HepG2 (cell line): ENCODE data around the gene EPB41L1. TPM values are rescaled to one million over a fixed set of nuclear protein-coding genes. Genes with fewer than 3 reads are reported as not detected.

ENCODE experiments used
- ATAC-seq: fragments of 200-7000 bp; cut with Tn5 transposase; 3 replicates; pipeline ENCODE4 v1.9.1; 2020; ENCODE audit warnings: mild to moderate bottlenecking, moderate library complexity
- BruUV-seq: library from RNA; stranded (reverse); fragments of 400-500 nt; replicated peaks from 2 replicates; lab custom pipeline; 2021; lab: Mats Ljungman, UMichigan
- CTCF ChIA-PET: fragments of 300-600 bp; formaldehyde crosslinking; extraction: SDS; loops from one replicate; lab custom pipeline; 2021; ENCODE audit warnings: low total read pairs, inconsistent platforms, low intra/inter-chr PET ratio; lab: Yijun Ruan, JAX
- POLR2A ChIA-PET: fragments of 350-600 bp; sonication (Branson Sonifier 250); formaldehyde crosslinking; loops from one replicate; lab custom pipeline; 2020; ENCODE audit warnings: antibody characterized with exemption, inconsistent platforms; lab: Yijun Ruan, JAX
- DNase-seq: peaks from one replicate; pipeline ENCODE4 v3.0.0-alpha.2; 2015; ENCODE audit warnings: low spot score
- FAIRE-seq: peaks from 3 replicates; lab custom pipeline; 2011; peaks lifted over from hg19 to GRCh38; lab: Jason Lieb, UNC
- H2AFZ ChIP-seq: one replicate; pipeline ENCODE4 v1.6.1; 2011; ENCODE audit warnings: low read length, inconsistent platforms
- H3K27ac ChIP-seq: fragments of 300-600 bp; 3 replicates; pipeline ENCODE4 v1.8.0; 2011; ENCODE audit warnings: mixed run types, mild to moderate bottlenecking, mixed read lengths, low read length, inconsistent platforms; ENCODE audit not compliant: insufficient read depth; ENCODE audit errors: extremely low read length
- H3K27me3 ChIP-seq, 2 experiments: fragments of 200-600 bp in 1 of 2; 2 replicates in 1 of 2; 3 replicates in 1 of 2; pipeline versions ENCODE4 v1.6.0 to v1.8.0; 2011; ENCODE audit warnings: low read length in 2 of 2, mild to moderate bottlenecking in 2 of 2, moderate library complexity in 2 of 2, inconsistent platforms in 1 of 2; ENCODE audit not compliant: insufficient read depth in 2 of 2, control insufficient read depth in 1 of 2
- H3K36me3 ChIP-seq, 2 experiments: fragments of 200-600 bp in 1 of 2; replicated peaks in 1 of 2; 2 replicates in 1 of 2; 3 replicates in 1 of 2; pipeline versions ENCODE4 v1.5.1 to v1.8.0; 2011; ENCODE audit warnings: low read length in 2 of 2, inconsistent platforms in 1 of 2; ENCODE audit not compliant: insufficient read depth in 2 of 2, control insufficient read depth in 1 of 2
- H3K4me1 ChIP-seq: 2 replicates; pipeline ENCODE4 v1.5.1; 2012; ENCODE audit warnings: low read length, inconsistent platforms; ENCODE audit not compliant: insufficient read depth
- H3K4me2 ChIP-seq: 2 replicates; pipeline ENCODE4 v1.6.0; 2011; ENCODE audit warnings: low read depth, low read length, inconsistent platforms
- H3K4me3 ChIP-seq, 3 experiments: fragments of 200-600 bp in 1 of 3; sonication (generic), shearing (Covaris generic) in 1 of 3; replicated peaks in 1 of 3; 2 replicates each; pipeline ENCODE4 v1.5.1; 2011 to 2016; ENCODE audit warnings: low read length in 3 of 3, inconsistent platforms in 2 of 3, low read depth in 2 of 3, mild to moderate bottlenecking in 2 of 3, control low read depth in 1 of 3, mixed read lengths in 1 of 3; ENCODE audit not compliant: insufficient read depth in 1 of 3
- H3K79me2 ChIP-seq: one replicate; pipeline ENCODE4 v1.6.1; 2011; ENCODE audit warnings: low read length, inconsistent platforms; ENCODE audit not compliant: insufficient read depth
- H3K9ac ChIP-seq: 2 replicates; pipeline ENCODE4 v1.6.0; 2011; ENCODE audit warnings: mild to moderate bottlenecking, low read depth, low read length, inconsistent platforms; ENCODE audit not compliant: insufficient read depth
- H3K9me3 ChIP-seq: 2 replicates; pipeline ENCODE4 v1.5.1; 2012; ENCODE audit warnings: mild to moderate bottlenecking, low read length
- H4K20me1 ChIP-seq: 2 replicates; pipeline ENCODE4 v1.6.0; 2011; ENCODE audit warnings: inconsistent platforms, mild to moderate bottlenecking, low read length, moderate library complexity; ENCODE audit not compliant: insufficient read depth
- ADNP ChIP-seq: sonication (generic); formaldehyde crosslinking; IDR thresholded peaks from 2 replicates; pipeline ENCODE4 v1.4.0; 2020; ENCODE audit warnings: missing genetic modification reagents
- ATF7-NPFF ChIP-seq: sonication (generic); formaldehyde crosslinking; IDR thresholded peaks from 2 replicates; pipeline ENCODE4 v1.8.1; 2023; ENCODE audit warnings: mild to moderate bottlenecking, low read depth, missing genetic modification reagents, moderate library complexity
- BHLHE40 ChIP-seq: IDR thresholded peaks from 2 replicates; pipeline ENCODE4 v1.6.1; 2011; ENCODE audit warnings: low read length, improper control_type of control experiment
- EZH2 ChIP-seq: conservative IDR thresholded peaks from 2 replicates; pipeline ENCODE4 v1.6.1; 2012; ENCODE audit warnings: mild to moderate bottlenecking, low read depth, low read length, moderate library complexity
- ZBTB3 ChIP-seq: sonication (generic); formaldehyde crosslinking; IDR thresholded peaks from 2 replicates; pipeline ENCODE4 v1.4.0; 2020; ENCODE audit warnings: low read depth, mild to moderate bottlenecking, moderate library complexity, missing genetic modification reagents, borderline replicate concordance
- ZBTB7B ChIP-seq: sonication (generic); formaldehyde crosslinking; IDR thresholded peaks from 2 replicates; pipeline ENCODE4 v1.4.0; 2020; ENCODE audit warnings: missing genetic modification reagents
- ZFP91 ChIP-seq: sonication (generic); formaldehyde crosslinking; IDR thresholded peaks from 2 replicates; pipeline ENCODE4 v1.9.0; 2022; ENCODE audit warnings: missing genetic modification reagents, mild to moderate bottlenecking, borderline replicate concordance
- ZNF121 ChIP-seq: sonication (generic); formaldehyde crosslinking; IDR thresholded peaks from 2 replicates; pipeline ENCODE4 v1.5.0; 2020; ENCODE audit warnings: mild to moderate bottlenecking, missing genetic modification reagents
- ZNF652 ChIP-seq: IDR thresholded peaks from 2 replicates; pipeline ENCODE4 v1.6.1; 2016; ENCODE audit warnings: low read depth, borderline replicate concordance
- ZSCAN12 ChIP-seq: sonication (generic); formaldehyde crosslinking; IDR thresholded peaks from 2 replicates; pipeline ENCODE4 v1.9.0; 2021; ENCODE audit warnings: mild to moderate bottlenecking, missing genetic modification reagents
- WGBS: methylation state at CpG from one replicate; pipeline ENCODE4 v1.1.6; 2017; ENCODE audit warnings: low lambda C conversion rate; 5-methylcytosine and 5-hydroxymethylcytosine counted together
- in situ Hi-C: cut with HindIII; loops from 2 replicates; pipeline ENCODE4 v1.10.0; 2017; ENCODE audit warnings: low pct_unique_long_range_greater_than_20kb; ENCODE audit not compliant: extremely low pct_ligation_motif_present
- intact Hi-C: fragments of 100-400 bp; cut with micrococcal nuclease; formaldehyde crosslinking; loops from one replicate; pipeline ENCODE4 v1.10.0; 2022; ENCODE audit not compliant: unreplicated experiment
- polyA plus RNA-seq, 8 experiments: library from polyadenylated mRNA; depleted of rRNA in 3 of 8; stranded (reverse) in 7 of 8; unstranded in 1 of 8; fragments of >200 nt; fragmentation: Illumina TruSeq in 4 of 8; extraction: Trizol in 4 of 8; gene quantifications; 2 replicates each; pipeline versions ENCODE4 v1.2.1 to v1.2.3, GENCODE V29; 2011 to 2016; ENCODE audit warnings: low read depth in 4 of 8, missing spikeins in 1 of 8, mixed read lengths in 1 of 8; ENCODE audit not compliant: insufficient read depth in 1 of 8
- total RNA-seq, 5 experiments: library from RNA; depleted of rRNA; stranded (reverse); fragments of >200 nt; fragmentation: Illumina TruSeq; extraction: Trizol; gene quantifications; 2 replicates each; pipeline ENCODE4 v1.2.3, GENCODE V29; 2016; ENCODE audit warnings: low read depth in 1 of 5
- TF ChIP-seq, protein P1 (sequence below): sonication (generic); formaldehyde crosslinking; IDR thresholded peaks from 2 replicates; pipeline ENCODE4 v1.5.0; 2020; ENCODE audit warnings: mild to moderate bottlenecking, missing genetic modification reagents
- TF ChIP-seq, protein P2 (sequence below): sonication (generic); formaldehyde crosslinking; IDR thresholded peaks from 2 replicates; pipeline ENCODE4 v1.5.0; 2020; ENCODE audit warnings: mild to moderate bottlenecking, missing genetic modification reagents
- TF ChIP-seq, protein P3 (sequence below): sonication (generic); formaldehyde crosslinking; IDR thresholded peaks from 2 replicates; pipeline ENCODE4 v1.5.1; 2020; ENCODE audit warnings: missing genetic modification reagents, mild to moderate bottlenecking, borderline replicate concordance

EPB41L1 gene
- total and polyA plus RNA-seq, 2 of the 13 experiments (the other 11 are each of a cell fraction or from before 2014, with no cell fraction given) = 16.7 to 39.0 TPM

DNA sequence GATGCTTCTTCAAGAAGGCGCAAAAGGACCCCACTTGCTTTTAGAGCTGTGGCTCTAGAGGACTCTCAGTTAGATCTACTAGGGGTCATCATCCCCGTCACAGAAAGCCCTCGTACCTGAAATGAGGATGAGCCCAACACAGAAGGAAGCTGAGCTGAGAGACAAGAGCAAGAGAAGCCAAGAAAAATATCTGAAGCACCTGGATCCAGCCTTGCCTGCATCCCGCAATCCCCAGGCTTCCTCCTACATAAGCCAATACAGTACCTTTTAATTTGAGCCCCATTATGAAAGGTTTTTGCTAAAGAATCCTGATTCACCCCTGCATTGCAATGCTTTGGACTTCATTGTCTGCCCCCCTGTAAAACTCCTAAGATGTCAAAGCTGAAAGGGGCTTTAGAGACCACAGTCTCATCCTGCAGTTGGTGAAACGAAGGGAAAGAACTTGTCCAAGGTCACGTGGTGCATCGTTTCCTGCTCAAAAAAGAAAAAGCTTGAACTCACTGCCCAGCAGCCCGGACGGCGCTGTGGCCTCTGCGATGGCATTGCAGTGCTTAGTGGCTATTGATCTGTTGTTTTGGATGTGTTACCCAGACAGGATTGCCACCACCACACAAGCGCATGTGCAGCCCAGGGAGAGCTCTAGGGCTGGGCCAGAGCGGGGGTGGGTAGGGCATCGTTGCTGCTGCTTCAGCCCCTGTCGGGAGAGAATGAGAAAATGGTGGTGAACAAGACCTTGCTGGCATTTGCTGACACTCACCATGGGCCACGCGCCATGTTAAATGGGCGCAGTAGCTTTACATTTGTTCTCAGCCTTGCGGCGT, 110.1 kb downstream of the EPB41L1 start (continued):
- TF ChIP-seq ZFP91 (CRISPR knock-in tag) (0 out of 2 replicates have a peak, but pooled peaks have one; percentile 22), ZBTB3 (CRISPR knock-in tag) (no peak), ZBTB7B (CRISPR knock-in tag) (no peak)
- TF ChIP-seq, protein P1, sequence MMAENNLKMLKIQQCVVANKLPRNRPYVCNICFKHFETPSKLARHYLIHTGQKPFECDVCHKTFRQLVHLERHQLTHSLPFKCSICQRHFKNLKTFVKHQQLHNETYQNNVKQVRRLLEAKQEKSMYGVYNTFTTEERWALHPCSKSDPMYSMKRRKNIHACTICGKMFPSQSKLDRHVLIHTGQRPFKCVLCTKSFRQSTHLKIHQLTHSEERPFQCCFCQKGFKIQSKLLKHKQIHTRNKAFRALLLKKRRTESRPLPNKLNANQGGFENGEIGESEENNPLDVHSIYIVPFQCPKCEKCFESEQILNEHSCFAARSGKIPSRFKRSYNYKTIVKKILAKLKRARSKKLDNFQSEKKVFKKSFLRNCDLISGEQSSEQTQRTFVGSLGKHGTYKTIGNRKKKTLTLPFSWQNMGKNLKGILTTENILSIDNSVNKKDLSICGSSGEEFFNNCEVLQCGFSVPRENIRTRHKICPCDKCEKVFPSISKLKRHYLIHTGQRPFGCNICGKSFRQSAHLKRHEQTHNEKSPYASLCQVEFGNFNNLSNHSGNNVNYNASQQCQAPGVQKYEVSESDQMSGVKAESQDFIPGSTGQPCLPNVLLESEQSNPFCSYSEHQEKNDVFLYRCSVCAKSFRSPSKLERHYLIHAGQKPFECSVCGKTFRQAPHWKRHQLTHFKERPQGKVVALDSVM (CRISPR knock-in tag) = no peak
- TF ChIP-seq, all 625 proteins: peak for 8

- in situ Hi-C loops (no loop called here), intact Hi-C loops (no loop called here)
- Histone ChIP-seq H3K4me1 (peaks cover 24% of the 10 kb centered on the region), H3K36me3 (no peaks in the 10 kb centered on the region), H3K79me2 (no peaks in the 10 kb centered on the region), H3K4me2 (no peak overlapping the region), H3K27ac (no peak overlapping the region), H3K9me3 (no peaks in the 10 kb centered on the region), H3K27me3 (peaks cover 7 to 68% of the 10 kb centered on the region in 2 experiments), H4K20me1 (no peaks in the 10 kb centered on the region), H2AFZ (no peak overlapping the region), H3K9ac (no peak overlapping the region), H3K4me3 (no peak overlapping the region)
- ChIA-PET POLR2A (no interaction called here), CTCF (no interaction called here)
- no peak for ATAC-seq
- DNase-seq = no peak
- 15% methylated on average over 6 of the region's 6 CpGs for WGBS
- FAIRE-seq = no peak
- BruUV-seq = no TSS peak
- no peak for TF ChIP-seq ATF7-NPFF (CRISPR knock-in tag)
- TF ChIP-seq BHLHE40 = peak; percentile 73
- TF ChIP-seq EZH2 = no peak
- TF ChIP-seq, protein P2, sequence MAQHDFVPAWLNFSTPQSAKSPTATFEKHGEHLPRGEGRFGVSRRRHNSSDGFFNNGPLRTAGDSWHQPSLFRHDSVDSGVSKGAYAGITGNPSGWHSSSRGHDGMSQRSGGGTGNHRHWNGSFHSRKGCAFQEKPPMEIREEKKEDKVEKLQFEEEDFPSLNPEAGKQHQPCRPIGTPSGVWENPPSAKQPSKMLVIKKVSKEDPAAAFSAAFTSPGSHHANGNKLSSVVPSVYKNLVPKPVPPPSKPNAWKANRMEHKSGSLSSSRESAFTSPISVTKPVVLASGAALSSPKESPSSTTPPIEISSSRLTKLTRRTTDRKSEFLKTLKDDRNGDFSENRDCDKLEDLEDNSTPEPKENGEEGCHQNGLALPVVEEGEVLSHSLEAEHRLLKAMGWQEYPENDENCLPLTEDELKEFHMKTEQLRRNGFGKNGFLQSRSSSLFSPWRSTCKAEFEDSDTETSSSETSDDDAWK (CRISPR knock-in tag) = no peak
- no peak for TF ChIP-seq ADNP (CRISPR knock-in tag)
- TF ChIP-seq, protein P3, sequence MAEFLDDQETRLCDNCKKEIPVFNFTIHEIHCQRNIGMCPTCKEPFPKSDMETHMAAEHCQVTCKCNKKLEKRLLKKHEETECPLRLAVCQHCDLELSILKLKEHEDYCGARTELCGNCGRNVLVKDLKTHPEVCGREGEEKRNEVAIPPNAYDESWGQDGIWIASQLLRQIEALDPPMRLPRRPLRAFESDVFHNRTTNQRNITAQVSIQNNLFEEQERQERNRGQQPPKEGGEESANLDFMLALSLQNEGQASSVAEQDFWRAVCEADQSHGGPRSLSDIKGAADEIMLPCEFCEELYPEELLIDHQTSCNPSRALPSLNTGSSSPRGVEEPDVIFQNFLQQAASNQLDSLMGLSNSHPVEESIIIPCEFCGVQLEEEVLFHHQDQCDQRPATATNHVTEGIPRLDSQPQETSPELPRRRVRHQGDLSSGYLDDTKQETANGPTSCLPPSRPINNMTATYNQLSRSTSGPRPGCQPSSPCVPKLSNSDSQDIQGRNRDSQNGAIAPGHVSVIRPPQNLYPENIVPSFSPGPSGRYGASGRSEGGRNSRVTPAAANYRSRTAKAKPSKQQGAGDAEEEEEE = no peak
- TF ChIP-seq ZNF652 (CRISPR knock-in tag) = no peak
- TF ChIP-seq ZNF121 = no peak
- TF ChIP-seq ZSCAN12 (CRISPR knock-in tag) = no peak
These were observed 111.6 kb downstream of the EPB41L1 start for GRCh38 chr20:36266189-36266588.
